A549 treated with AZD2906 at 1 μM for 4 hours (cell line): Measurements from ENCODE around the gene MAP3K8. TPM values are rescaled to one million over a fixed set of nuclear protein-coding genes. Genes with fewer than 3 reads are reported as not detected.

Experiments used
- total RNA-seq: library from RNA; stranded (reverse); fragments of 200-300 nt; extraction: Qiagen RNA extraction; gene quantifications from 5 replicates; pipeline ENCODE4 v1.2.3, GENCODE V29; 2022

Gene MAP3K8
- 8.7 to 12.3 TPM (median 11.5 TPM) in 5 replicates for total RNA-seq

GRCh38 chr10:30433730-30434272 is at the start of gene MAP3K8:
TSS of gene MAP3K8 (plus strand) at chr10:30434184. CDS start at chr10:30438939, 4,755 bp downstream.

Other genes with a start within 250 kb of the MAP3K8 start
- gene MTPAP, start 84.9 kb upstream of the MAP3K8 start, total RNA-seq: 15.8 to 25.2 TPM (median 23.4 TPM) in 5 replicates
- not detected in 5 replicates for gene LYZL2, start 195.6 kb downstream of the MAP3K8 start, total RNA-seq